NT2/D1 (cell line): ENCODE results near the gene OSBPL9.

Source experiments
- DNase-seq: peaks from one replicate; pipeline ENCODE4 v3.0.0-alpha.2; 2011; ENCODE audit warnings: low read depth, low spot score
- H3K27me3 ChIP-seq: 2 replicates; pipeline ENCODE4 v1.6.0; 2011; ENCODE audit warnings: mild to moderate bottlenecking; ENCODE audit not compliant: insufficient read length, insufficient read depth
- H3K36me3 ChIP-seq: 2 replicates; pipeline ENCODE4 v1.6.1; 2011; ENCODE audit warnings: mild to moderate bottlenecking, low read length, mixed read lengths; ENCODE audit not compliant: insufficient read depth, insufficient read length
- H3K4me1 ChIP-seq: 2 replicates; pipeline ENCODE4 v1.5.1; 2011; ENCODE audit not compliant: insufficient read depth, insufficient read length
- H3K4me3 ChIP-seq: 2 replicates; pipeline ENCODE4 v1.5.1; 2011; ENCODE audit warnings: low read depth; ENCODE audit not compliant: insufficient read length
- H3K9ac ChIP-seq: 2 replicates; pipeline ENCODE4 v1.6.0; 2011; ENCODE audit warnings: low read depth; ENCODE audit not compliant: insufficient read length
- H3K9me3 ChIP-seq: 2 replicates; pipeline ENCODE4 v1.5.1; 2011; ENCODE audit warnings: mild to moderate bottlenecking, low read length; ENCODE audit not compliant: insufficient read depth
- SUZ12 ChIP-seq: IDR thresholded peaks from 2 replicates; pipeline ENCODE4 v1.6.1; 2011; ENCODE audit not compliant: insufficient read length, insufficient read depth; ENCODE audit errors: extremely low read depth
- YY1 ChIP-seq: IDR thresholded peaks from 2 replicates; pipeline ENCODE4 v1.6.1; 2011; ENCODE audit not compliant: insufficient read length, insufficient read depth
- ZNF274 ChIP-seq: IDR thresholded peaks from 2 replicates; pipeline ENCODE4 v1.6.1; 2011; ENCODE audit warnings: mild to moderate bottlenecking, low read depth, low read length

OSBPL9 gene

DNA sequence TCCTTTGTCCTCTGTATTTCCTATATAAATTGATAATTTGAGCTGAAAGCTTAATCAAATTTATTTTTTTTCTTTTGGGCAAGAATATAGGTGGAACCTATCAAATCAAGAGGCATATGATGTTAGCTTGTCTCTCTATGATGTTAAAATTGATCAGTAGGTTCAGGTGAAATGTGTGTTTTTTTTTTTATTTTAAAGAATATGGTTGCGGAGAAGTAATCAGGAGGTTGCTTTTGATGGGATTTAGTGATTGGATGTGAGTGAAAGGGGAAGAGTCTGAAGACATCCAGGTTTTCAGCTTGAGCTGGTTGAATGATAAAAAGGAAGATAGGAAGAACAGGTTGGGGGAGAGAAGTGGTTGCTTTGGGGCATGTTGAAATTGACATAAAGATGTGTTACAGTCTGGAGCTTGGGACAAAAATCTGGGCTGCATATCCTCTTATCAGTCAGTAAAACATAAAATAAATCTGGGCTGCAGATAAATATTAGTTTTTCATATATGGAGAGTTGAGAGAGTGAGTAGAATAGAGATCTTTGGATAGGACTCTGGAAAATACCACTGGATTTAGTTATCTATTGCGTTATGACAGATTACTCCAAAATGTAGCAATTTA, 5.1 kb downstream of the OSBPL9 start:
- Histone ChIP-seq H3K4me3 (no peak overlapping the region), H3K9ac (no peak overlapping the region), H3K36me3 (no peaks in the 10 kb centered on the region), H3K4me1 (peaks cover 7% of the 10 kb centered on the region), H3K9me3 (no peaks in the 10 kb centered on the region), H3K27me3 (no peaks in the 10 kb centered on the region)
- TF ChIP-seq ZNF274: no peak
- no peak for TF ChIP-seq YY1
- no peak for TF ChIP-seq SUZ12
- no peak for DNase-seq

DNA sequence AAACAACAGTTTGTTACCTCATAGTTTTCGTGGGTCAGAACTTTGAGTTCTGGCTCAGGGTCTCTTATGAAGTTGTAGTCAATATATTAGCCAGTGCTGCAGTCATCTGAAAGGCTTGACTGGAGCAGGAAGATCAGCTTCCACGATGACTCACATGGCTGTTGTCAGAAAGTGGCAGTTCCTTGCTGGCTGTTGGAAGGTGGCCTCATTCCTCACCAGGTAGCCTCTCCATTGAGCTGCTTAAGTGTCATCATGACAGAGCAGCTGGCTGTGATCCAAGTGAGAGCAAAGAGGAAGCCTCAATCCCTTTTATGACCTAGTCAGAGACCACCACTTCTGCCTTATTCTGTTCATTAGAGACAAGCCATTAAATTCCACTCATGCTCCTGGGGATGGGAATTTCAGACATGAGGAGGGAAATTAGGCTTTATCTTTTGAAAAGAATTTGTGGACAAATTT, 5.6 kb downstream of the OSBPL9 start:
- Histone ChIP-seq H3K27me3 (no peaks in the 10 kb centered on the region), H3K4me1 (peaks cover 7% of the 10 kb centered on the region), H3K9ac (no peak overlapping the region), H3K36me3 (no peaks in the 10 kb centered on the region), H3K4me3 (no peak overlapping the region), H3K9me3 (no peaks in the 10 kb centered on the region)
- DNase-seq: peak; percentile 30
- no peak for TF ChIP-seq SUZ12
- TF ChIP-seq YY1: no peak
- TF ChIP-seq ZNF274: no peak

DNA sequence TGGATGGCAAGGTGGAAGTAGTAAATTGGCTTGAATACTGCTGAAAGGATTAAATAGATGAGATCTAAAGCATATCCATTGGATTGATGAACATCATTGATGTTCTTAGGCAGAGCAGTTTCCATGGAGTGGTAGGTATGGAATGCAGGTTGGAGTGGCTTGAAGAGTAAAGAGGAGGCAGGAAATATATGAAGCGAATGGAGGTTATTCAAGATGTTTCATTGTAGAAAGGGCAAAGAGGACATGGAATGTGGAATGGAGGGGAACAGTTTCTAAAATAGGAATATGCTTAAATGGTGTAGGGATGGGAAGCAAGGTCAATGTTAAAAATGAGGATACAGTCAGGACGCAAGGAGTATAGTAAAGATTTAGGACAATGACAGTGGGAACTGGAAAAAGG, 6.1 kb downstream of the OSBPL9 start:
- Histone ChIP-seq H3K4me1 (peaks cover 7% of the 10 kb centered on the region), H3K9me3 (no peaks in the 10 kb centered on the region), H3K36me3 (no peaks in the 10 kb centered on the region), H3K9ac (no peak overlapping the region), H3K4me3 (no peak overlapping the region), H3K27me3 (no peaks in the 10 kb centered on the region)
- TF ChIP-seq ZNF274: no peak
- TF ChIP-seq YY1: no peak
- TF ChIP-seq SUZ12: no peak
- DNase-seq: no peak

DNA sequence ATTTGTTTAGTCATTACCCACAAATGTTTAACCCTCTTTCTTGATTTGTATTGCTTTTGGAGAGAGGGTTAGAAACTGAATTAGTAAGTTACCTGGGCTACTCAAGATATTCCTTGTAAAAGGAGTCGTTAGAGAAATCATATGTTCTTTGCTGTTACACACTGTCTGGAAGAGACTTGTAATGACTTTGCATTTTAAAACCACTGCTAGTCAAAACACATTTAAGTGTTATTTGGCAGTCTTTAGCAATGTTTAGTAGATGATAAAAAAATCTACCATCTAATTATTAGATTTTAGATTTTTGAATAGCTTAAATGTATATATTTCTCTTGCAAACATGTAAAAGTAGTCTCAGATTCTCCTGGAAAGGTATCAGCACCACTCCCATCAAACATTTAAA, 6.6 kb downstream of the OSBPL9 start:
- Histone ChIP-seq H3K27me3 (no peaks in the 10 kb centered on the region), H3K36me3 (no peaks in the 10 kb centered on the region), H3K9me3 (no peaks in the 10 kb centered on the region), H3K4me1 (peaks cover 7% of the 10 kb centered on the region), H3K4me3 (no peak overlapping the region), H3K9ac (no peak overlapping the region)
- TF ChIP-seq SUZ12 (no peak), ZNF274 (no peak), YY1 (no peak)
- no peak for DNase-seq

DNA sequence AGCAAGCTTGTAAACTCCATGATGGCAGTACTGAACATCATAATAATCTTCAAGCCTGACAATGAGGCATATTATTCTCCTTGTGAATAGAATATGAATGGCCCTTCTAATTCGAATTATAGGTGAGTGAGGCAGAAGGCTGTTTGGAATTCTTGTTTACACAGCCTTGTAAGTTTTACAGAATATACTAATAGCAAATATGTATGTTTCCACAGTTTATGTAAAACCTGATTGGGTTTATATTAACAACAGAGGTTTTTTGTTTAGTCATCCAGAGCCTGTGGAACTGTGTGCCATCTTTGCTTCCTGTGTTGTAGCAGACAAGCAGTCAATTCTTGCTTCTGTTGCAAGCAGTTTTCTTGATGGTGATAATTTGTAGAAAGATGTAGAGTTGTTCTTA, 8.0 kb downstream of the OSBPL9 start:
- H3K9ac ChIP-seq: no peak overlapping the region
- no peaks in the 10 kb centered on the region for H3K36me3 ChIP-seq
- no peak overlapping the region for H3K4me3 ChIP-seq
- TF ChIP-seq YY1 (no peak), SUZ12 (no peak), ZNF274 (no peak)
- peaks cover 7% of the 10 kb centered on the region for H3K4me1 ChIP-seq
- no peaks in the 10 kb centered on the region for H3K9me3 ChIP-seq
- no peaks in the 10 kb centered on the region for H3K27me3 ChIP-seq
- DNase-seq: no peak

DNA sequence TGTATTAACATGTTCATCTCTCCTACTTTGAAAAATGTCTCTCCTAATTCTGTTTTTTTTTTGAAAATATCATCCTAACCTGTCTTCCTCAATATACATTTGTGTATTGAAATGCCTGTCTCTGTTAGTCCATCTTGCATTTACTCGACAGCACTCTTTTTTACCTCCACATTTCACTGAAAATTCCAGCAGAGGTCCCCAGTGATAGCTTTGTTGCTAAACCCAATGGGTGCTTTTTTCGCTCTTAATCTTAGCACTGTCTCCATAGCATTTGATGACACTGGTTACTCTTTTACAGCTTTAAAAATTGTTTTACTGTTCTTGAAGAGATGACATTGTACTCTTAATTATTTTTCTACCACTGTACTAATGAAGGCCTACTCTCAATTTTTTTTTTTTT, 10.8 kb downstream of the OSBPL9 start:
- H3K36me3 ChIP-seq: no peaks in the 10 kb centered on the region
- no peak overlapping the region for H3K4me3 ChIP-seq
- peak; percentile 38 for DNase-seq
- no peaks in the 10 kb centered on the region for H3K27me3 ChIP-seq
- TF ChIP-seq YY1: no peak
- TF ChIP-seq ZNF274: no peak
- TF ChIP-seq SUZ12: no peak
- no peak overlapping the region for H3K9ac ChIP-seq
- no peaks in the 10 kb centered on the region for H3K9me3 ChIP-seq
- peaks cover 3% of the 10 kb centered on the region for H3K4me1 ChIP-seq

DNA sequence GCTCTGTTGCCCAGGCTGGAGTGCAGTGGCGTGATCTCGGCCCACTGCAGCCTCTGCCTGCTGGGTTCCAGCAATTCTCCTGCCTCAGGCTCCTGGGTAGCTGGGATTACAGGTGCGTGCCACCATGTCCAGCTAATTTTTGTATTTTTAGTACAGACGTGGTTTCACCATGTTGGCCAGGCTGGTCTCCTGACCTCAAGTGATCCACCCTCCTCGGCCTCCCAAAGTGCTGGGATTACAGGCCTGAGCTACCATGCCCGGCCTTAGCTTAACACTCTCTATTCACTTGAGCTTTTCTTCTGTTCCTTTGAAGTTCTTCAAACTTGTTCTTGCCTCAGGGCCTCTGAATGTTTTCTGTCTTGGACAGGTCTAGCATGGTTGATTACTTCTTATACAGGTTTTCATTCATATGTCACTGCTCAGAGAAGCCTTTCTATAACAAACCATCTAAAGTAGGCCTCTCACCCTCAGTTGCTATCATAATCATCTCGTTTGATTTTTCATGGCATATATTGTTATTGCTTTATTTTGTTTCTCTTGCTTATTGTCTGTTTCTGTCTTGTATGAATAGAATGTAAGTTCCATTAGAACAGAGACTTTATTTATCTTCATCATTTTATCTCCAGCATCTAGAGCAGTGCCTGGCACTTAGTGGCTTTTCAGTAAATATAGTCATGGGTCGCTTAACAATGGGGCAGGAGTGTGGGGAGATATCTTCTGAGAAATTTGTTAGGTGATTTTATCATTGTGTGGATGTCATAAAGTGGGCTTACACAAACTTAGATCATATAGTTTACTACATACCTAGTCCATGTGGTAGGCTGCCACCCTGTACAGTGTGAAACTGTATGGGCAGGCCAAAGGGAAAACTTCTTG, 12.1 kb downstream of the OSBPL9 start:
- Histone ChIP-seq H3K9ac (no peak overlapping the region), H3K27me3 (no peaks in the 10 kb centered on the region), H3K4me1 (no peaks in the 10 kb centered on the region), H3K36me3 (no peaks in the 10 kb centered on the region), H3K9me3 (no peaks in the 10 kb centered on the region), H3K4me3 (no peak overlapping the region)
- no peak for TF ChIP-seq YY1
- no peak for DNase-seq
